ENCODE results near the gene EYS.

GRCh38 chr6:65229825-65230224, 477.2 kb downstream of the EYS start:
- TF ChIP-seq CHD2 (IDR thresholded peaks at IDR 0.05; ENCODE audit: low read length, partially characterized antibody) = no peak
- TF ChIP-seq, protein P1, sequence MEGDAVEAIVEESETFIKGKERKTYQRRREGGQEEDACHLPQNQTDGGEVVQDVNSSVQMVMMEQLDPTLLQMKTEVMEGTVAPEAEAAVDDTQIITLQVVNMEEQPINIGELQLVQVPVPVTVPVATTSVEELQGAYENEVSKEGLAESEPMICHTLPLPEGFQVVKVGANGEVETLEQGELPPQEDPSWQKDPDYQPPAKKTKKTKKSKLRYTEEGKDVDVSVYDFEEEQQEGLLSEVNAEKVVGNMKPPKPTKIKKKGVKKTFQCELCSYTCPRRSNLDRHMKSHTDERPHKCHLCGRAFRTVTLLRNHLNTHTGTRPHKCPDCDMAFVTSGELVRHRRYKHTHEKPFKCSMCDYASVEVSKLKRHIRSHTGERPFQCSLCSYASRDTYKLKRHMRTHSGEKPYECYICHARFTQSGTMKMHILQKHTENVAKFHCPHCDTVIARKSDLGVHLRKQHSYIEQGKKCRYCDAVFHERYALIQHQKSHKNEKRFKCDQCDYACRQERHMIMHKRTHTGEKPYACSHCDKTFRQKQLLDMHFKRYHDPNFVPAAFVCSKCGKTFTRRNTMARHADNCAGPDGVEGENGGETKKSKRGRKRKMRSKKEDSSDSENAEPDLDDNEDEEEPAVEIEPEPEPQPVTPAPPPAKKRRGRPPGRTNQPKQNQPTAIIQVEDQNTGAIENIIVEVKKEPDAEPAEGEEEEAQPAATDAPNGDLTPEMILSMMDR (IDR thresholded peaks at IDR 0.05) = no peak
- TF ChIP-seq REST (IDR thresholded peaks at IDR 0.05; ENCODE audit: low read depth, low read length) = no peak
- no peak for TF ChIP-seq POLR2AphosphoS5 (IDR thresholded peaks at IDR 0.05; ENCODE audit: low read depth, low read length)
- no peak for TF ChIP-seq YY1 (IDR thresholded peaks at IDR 0.05; ENCODE audit: low read depth)
- TF ChIP-seq USF1 (IDR thresholded peaks at IDR 0.05; ENCODE audit: borderline replicate concordance, low read depth) = no peak
- no peak for TF ChIP-seq USF2 (IDR thresholded peaks at IDR 0.05; ENCODE audit: borderline replicate concordance, low read depth, low read length)
- TF ChIP-seq RXRA (IDR thresholded peaks at IDR 0.05; ENCODE audit: borderline replicate concordance, low read depth) = no peak
- TF ChIP-seq EP300 (IDR thresholded peaks at IDR 0.05; ENCODE audit: borderline replicate concordance in 1 of 2, low read depth in 1 of 2, low read length in 1 of 2) = no peak
- no peak for TF ChIP-seq SMC3 (IDR thresholded peaks at IDR 0.05; ENCODE audit: low read depth, low read length)
- TF ChIP-seq NFIC (IDR thresholded peaks at IDR 0.05; ENCODE audit: borderline replicate concordance) = no peak
- TF ChIP-seq MAX (IDR thresholded peaks at IDR 0.05; ENCODE audit: low read depth) = no peak
- no peak for TF ChIP-seq MXI1 (IDR thresholded peaks at IDR 0.05; ENCODE audit: low read depth, low read length)

Measured in SK-N-SH (cell line).